ENCODE results near the gene STAM.

Gene STAM

GRCh38 chr10:17661510-17661909, 17.6 kb downstream of the STAM start:
- TF ChIP-seq CTCF (IDR thresholded peaks at IDR 0.05; ENCODE audit: low read length, missing control alignments) = no peak
- H3K4me3 ChIP-seq (replicated peaks; ENCODE audit: low read depth, low read length) = no peak overlapping the region
- DNase-seq (ENCODE audit: low read depth) = no peak

- no peak for DNase-seq (ENCODE audit: low read depth)
- no peak for TF ChIP-seq CTCF (IDR thresholded peaks at IDR 0.05; ENCODE audit: low read length, missing control alignments)
- H3K4me3 ChIP-seq (replicated peaks; ENCODE audit: low read depth, low read length) = no peak overlapping the region
Observed at GRCh38 chr10:17662193-17663138, 18.5 kb downstream of the STAM start.

- no peak for TF ChIP-seq CTCF (IDR thresholded peaks at IDR 0.05; ENCODE audit: low read length, missing control alignments)
- no peak for DNase-seq (ENCODE audit: low read depth)
- no peak overlapping the region for H3K4me3 ChIP-seq (replicated peaks; ENCODE audit: low read depth, low read length)
Observed at GRCh38 chr10:17663450-17663849, 19.5 kb downstream of the STAM start.

GRCh38 chr10:17665747-17666146, 21.8 kb downstream of the STAM start:
- peak; percentile 97 for DNase-seq (ENCODE audit: low read depth)
- no peak for TF ChIP-seq CTCF (IDR thresholded peaks at IDR 0.05; ENCODE audit: low read length, missing control alignments)
- no peak overlapping the region for H3K4me3 ChIP-seq (replicated peaks; ENCODE audit: low read depth, low read length)

GRCh38 chr10:17668435-17669184, 24.7 kb downstream of the STAM start:
- TF ChIP-seq CTCF (IDR thresholded peaks at IDR 0.05; ENCODE audit: low read length, missing control alignments) = no peak
- no peak for DNase-seq (ENCODE audit: low read depth)
- no peak overlapping the region for H3K4me3 ChIP-seq (replicated peaks; ENCODE audit: low read depth, low read length)

GRCh38 chr10:17669185-17669872, 25.4 kb downstream of the STAM start:
- DNase-seq (ENCODE audit: low read depth) = no peak
- no peak overlapping the region for H3K4me3 ChIP-seq (replicated peaks; ENCODE audit: low read depth, low read length)
- TF ChIP-seq CTCF (IDR thresholded peaks at IDR 0.05; ENCODE audit: low read length, missing control alignments) = no peak
